HUES48 (cell line): ENCODE data around the gene C19orf53.
"Not testable (repeated sequence)": the region's sequence is repeated elsewhere in the genome, so short reads cannot be mapped to it uniquely, and the experiment has no call there.

Source experiments
- H3K27ac ChIP-seq: one replicate; pipeline ENCODE4 v1.7.0; 2013; ENCODE audit warnings: low read depth, low read length, inconsistent platforms
- H3K27me3 ChIP-seq: 2 replicates; pipeline ENCODE4 v1.6.1; 2013; ENCODE audit warnings: mild to moderate bottlenecking, low read length; ENCODE audit not compliant: control insufficient read depth, insufficient read depth
- H3K36me3 ChIP-seq: 2 replicates; pipeline ENCODE4 v1.6.1; 2013; ENCODE audit warnings: low read length; ENCODE audit not compliant: control insufficient read depth, insufficient read depth
- H3K4me1 ChIP-seq: 2 replicates; pipeline ENCODE4 v1.6.1; 2013; ENCODE audit warnings: mild to moderate bottlenecking, low read length; ENCODE audit not compliant: control insufficient read depth, insufficient read depth
- H3K4me3 ChIP-seq: 2 replicates; pipeline ENCODE4 v1.5.1; 2013; ENCODE audit warnings: mild to moderate bottlenecking, low read depth, low read length
- H3K9ac ChIP-seq: 2 replicates; pipeline ENCODE4 v1.6.1; 2013; ENCODE audit warnings: mild to moderate bottlenecking, low read depth, low read length, moderate library complexity
- H3K9me3 ChIP-seq: 2 replicates; pipeline ENCODE4 v1.6.1; 2013; ENCODE audit warnings: low read length; ENCODE audit not compliant: control insufficient read depth, insufficient read depth

C19orf53 gene

DNA sequence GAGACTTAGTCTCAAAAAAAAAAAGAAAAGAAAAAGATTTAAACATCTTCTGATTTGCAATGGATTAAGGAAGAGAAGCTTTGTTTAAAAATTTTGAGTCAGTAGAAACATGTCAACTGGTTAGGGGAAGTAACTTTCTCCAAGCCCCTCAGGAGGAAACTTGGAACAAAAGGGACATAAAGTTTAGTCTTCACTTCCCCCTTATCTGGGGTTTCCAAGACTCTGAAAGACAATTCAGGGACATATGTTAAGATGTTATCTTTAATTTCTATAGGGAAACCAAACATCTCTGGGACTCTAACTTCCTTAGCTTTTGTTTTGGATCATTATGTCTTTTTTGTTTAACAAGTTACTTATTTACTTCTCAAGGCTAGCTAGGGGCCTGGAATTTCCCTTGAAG is 30.1 kb upstream of the C19orf53 start:
- Histone ChIP-seq H3K36me3 (no peaks in the 10 kb centered on the region), H3K9ac (no peak overlapping the region), H3K27me3 (no peaks in the 10 kb centered on the region), H3K4me3 (no peak overlapping the region), H3K9me3 (no peaks in the 10 kb centered on the region), H3K4me1 (0 out of 2 replicates have a peak, but pooled peaks cover 4% of the 10 kb centered on the region), H3K27ac (no peak overlapping the region)

DNA sequence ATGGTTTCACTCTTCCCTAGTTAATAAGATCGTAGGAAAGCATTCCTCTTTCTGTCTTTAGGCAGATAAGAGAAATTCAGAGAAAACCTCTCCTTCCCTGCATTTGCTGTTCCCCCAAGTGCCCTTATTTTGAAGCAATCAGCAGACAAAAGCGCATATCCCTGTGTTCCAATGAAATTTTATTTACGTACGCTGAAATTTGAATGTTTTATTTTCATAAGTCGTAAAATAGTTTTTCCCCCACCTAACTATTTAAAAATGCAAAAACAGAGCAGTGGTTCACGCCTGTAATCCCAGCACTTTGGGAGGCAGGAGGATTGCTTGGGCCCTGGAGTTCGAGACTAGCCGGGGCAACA is 27.2 kb upstream of the C19orf53 start:
- H3K4me3 ChIP-seq: peak overlapping the region; percentile 38; the same call in 1 of the 2 replicates
- H3K9me3 ChIP-seq: no peaks in the 10 kb centered on the region
- H3K4me1 ChIP-seq: 0 out of 2 replicates have a peak, but pooled peaks cover 4% of the 10 kb centered on the region
- H3K9ac ChIP-seq: no peak overlapping the region
- no peaks in the 10 kb centered on the region for H3K27me3 ChIP-seq
- H3K27ac ChIP-seq: no peak overlapping the region
- peaks cover 5% of the 10 kb centered on the region; the same call in 1 of the 2 replicates for H3K36me3 ChIP-seq

DNA sequence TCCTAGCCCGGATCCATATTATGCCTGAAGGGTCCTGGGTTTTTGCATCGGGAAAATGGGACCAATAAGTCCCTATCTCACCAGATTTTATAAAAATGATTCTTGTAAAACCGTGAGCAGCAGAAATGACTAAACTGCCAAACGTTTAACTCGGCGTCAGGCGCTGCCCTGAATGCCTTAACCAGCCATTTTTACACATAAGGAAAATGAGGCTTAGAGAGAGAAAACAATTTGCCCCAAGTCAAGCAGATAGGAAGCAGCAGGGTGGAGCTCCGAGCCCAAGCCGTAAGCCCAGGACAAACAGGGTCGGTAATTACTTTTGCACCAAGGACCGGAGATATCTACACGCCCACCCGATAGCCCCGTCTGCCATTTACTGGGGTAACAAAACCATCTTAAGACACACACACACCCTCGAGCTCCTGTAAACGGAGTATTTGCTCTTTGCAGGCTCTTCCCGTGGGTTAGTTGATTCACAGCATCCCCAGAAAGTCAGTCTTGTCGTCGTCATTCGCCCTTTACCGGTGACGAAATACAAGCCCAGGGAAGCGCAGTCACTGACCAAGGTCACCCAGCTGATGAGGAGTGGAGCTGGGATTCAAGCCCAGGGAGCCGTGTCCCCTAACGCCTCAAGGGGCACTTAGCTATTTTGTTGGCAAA is 26.0 kb upstream of the C19orf53 start:
- H3K36me3 ChIP-seq: peaks cover 13% of the 10 kb centered on the region; the same call in 1 of the 2 replicates

DNA sequence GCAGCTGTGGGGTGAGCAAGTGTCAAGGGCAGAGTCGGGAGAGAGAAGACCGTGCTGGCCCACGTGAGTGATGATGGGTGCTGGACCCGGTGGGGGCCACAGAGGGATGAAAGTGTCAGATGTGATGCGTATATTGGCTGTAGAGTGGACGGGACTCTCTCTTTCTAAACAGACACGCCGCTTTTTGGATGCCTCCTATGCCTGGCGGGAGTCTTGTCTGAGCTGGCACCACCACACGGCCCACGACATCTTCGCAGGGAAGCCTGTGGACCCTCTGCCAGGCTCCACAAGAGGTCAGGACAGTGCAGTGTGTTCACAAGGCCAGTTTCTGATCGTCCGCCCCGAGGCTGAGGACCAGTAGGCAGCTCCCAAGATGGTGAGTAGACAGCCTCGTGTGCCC is 22.8 kb upstream of the C19orf53 start:
- H3K9ac ChIP-seq: no peak overlapping the region
- no peak overlapping the region for H3K4me3 ChIP-seq
- no peaks in the 10 kb centered on the region for H3K27me3 ChIP-seq

More for the DNA sequence above, 26.0 kb upstream of the C19orf53 start:
- Histone ChIP-seq H3K4me3 (peak overlapping the region; percentile 94), H3K4me1 (0 out of 2 replicates have a peak, but pooled peaks cover 4% of the 10 kb centered on the region), H3K9ac (peak overlapping the region; percentile 76), H3K27me3 (no peaks in the 10 kb centered on the region), H3K27ac (peak overlapping the region; percentile 89), H3K9me3 (no peaks in the 10 kb centered on the region)

DNA sequence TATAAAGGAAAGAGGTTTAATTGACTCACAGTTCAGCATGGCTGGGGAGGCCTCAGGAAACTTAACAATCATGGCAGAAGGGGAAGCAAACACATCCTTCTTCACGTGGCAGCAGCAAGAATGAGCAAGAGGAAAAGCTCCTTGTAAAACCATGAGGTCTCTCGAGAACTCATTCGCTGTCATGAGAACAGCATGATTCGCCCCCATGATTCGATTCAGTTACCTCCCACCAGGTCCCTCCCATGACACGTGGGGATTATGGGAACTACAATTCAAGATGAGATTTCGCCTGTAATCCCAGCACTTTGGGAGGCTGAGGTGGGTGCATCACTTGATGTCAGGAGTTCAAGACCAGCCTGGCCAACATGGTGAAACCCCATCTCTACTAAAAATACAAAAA is 20.6 kb upstream of the C19orf53 start:
- not testable (repeated sequence) for H3K9ac ChIP-seq, H3K4me1 ChIP-seq, H3K27ac ChIP-seq, H3K9me3 ChIP-seq, H3K4me3 ChIP-seq, H3K27me3 ChIP-seq
- H3K36me3 ChIP-seq: peaks cover 54% of the 10 kb centered on the region

More for the DNA sequence above, 22.8 kb upstream of the C19orf53 start:
- Histone ChIP-seq H3K4me1 (no peaks in the 10 kb centered on the region), H3K27ac (no peak overlapping the region), H3K36me3 (peaks cover 33% of the 10 kb centered on the region), H3K9me3 (no peaks in the 10 kb centered on the region)

DNA sequence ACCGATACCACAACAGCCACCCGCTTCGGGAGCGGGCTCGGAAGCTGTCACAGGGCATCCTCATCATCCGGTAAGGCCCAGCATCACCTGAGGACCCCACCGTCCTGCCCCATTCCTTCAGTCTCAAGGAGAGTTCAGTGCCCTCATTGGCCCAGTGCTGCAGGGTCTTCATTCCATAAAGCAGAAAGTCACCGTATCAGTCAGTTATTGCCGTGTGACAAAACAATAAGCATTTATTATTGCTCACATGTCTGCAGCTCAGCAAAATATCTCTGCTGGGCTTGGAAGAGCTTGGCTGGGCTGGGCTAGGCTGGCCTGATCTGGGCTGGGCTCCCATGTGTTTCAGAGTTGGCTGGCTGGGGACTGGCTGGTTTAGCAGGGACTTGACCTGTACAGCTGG is 18.0 kb upstream of the C19orf53 start:
- H3K27me3 ChIP-seq: no peaks in the 10 kb centered on the region
- no peaks in the 10 kb centered on the region for H3K4me1 ChIP-seq
- H3K9me3 ChIP-seq: no peaks in the 10 kb centered on the region
- peaks cover 73% of the 10 kb centered on the region for H3K36me3 ChIP-seq
- H3K27ac ChIP-seq: no peak overlapping the region
- H3K9ac ChIP-seq: no peak overlapping the region
- H3K4me3 ChIP-seq: no peak overlapping the region

DNA sequence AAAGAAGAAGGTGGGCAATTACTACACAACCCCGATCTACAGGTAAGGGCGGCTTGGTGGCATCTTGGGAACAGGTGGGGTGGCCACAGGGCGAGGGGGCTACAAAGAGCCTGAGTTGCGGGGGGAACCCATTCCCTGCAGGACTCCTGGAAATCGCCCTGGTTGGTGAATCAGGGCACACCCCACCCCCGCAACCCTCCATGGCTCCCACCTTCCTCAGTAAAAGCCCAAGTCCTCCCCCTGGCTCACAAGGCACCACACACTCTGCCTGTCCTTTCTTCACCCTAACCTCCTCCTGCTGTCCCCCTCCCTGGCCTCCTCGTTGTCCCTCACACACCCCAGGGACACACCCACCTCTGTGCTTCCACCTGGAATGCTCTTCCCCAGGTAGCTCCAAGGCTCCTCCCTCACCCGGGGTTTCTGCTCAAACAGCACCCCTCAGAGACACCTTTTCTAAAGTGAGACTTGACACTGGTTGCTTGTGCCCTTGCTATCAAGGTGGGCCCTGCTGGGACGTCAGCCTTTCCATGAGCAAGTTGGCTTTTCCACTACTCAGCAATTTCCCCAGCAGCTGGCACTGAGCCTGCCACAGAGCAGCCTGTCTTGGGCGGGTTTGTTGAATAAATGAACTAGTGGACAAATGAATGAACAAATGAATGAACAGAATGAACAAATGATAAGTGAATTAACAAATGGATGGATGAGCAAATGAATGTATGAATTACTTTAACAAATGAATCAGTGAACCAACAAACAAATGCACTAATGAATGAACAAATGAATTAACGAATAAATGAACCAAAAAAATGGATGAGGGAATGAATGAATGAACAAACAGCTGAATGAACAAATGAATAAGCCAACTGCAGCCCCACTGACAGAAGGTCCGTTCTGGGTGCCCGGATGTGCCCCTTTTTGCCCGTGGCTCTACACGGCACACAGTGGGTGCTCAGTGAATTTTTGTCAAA is 16.2 kb upstream of the C19orf53 start:
- Histone ChIP-seq H3K4me3 (no peak overlapping the region), H3K4me1 (no peaks in the 10 kb centered on the region), H3K27me3 (no peaks in the 10 kb centered on the region), H3K9ac (no peak overlapping the region), H3K9me3 (no peaks in the 10 kb centered on the region), H3K27ac (no peak overlapping the region), H3K36me3 (peaks cover 78% of the 10 kb centered on the region)

DNA sequence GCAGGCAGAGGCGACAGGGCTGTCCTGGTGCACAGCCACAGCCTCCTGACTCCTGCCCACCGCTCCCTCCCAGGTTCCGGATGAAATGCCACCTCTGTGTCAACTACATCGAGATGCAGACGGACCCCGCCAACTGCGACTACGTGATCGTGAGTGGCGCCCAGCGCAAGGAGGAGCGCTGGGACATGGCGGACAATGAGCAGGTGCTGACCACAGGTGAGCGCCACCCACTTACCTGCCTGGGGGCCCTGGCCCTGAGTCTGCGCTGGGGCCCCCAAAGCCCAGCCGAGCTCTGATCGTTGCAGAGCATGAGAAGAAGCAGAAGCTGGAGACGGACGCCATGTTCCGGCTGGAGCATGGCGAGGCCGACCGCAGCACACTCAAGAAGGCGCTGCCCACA is 15.5 kb upstream of the C19orf53 start:
- Histone ChIP-seq H3K9ac (no peak overlapping the region), H3K4me3 (no peak overlapping the region), H3K27ac (no peak overlapping the region), H3K27me3 (no peaks in the 10 kb centered on the region), H3K4me1 (no peaks in the 10 kb centered on the region), H3K36me3 (peaks cover 77% of the 10 kb centered on the region), H3K9me3 (no peaks in the 10 kb centered on the region)

DNA sequence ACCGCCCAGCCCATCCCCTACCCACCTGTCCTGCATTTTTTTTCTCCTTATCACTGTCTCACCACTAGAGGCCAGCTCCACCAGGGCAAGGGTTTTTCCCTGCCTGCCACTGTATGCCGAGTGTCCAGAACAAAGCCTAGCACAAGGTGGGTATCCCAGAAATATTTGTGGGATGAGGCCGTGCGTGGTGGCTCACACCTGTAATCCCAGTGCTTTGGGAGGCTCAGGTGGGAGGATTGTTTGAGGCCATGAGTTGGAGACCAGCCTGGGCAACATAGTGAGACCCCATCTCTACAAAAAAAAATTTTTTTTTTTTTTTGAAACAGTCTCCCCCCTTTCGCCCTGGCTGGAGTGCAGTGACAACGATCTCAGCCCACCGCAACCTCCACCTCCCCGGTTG is 12.8 kb upstream of the C19orf53 start:
- Histone ChIP-seq H3K9me3 (no peaks in the 10 kb centered on the region), H3K9ac (no peak overlapping the region), H3K36me3 (peaks cover 59% of the 10 kb centered on the region), H3K4me3 (no peak overlapping the region), H3K4me1 (no peaks in the 10 kb centered on the region; the same call in 1 of the 2 replicates), H3K27ac (no peak overlapping the region), H3K27me3 (no peaks in the 10 kb centered on the region)

DNA sequence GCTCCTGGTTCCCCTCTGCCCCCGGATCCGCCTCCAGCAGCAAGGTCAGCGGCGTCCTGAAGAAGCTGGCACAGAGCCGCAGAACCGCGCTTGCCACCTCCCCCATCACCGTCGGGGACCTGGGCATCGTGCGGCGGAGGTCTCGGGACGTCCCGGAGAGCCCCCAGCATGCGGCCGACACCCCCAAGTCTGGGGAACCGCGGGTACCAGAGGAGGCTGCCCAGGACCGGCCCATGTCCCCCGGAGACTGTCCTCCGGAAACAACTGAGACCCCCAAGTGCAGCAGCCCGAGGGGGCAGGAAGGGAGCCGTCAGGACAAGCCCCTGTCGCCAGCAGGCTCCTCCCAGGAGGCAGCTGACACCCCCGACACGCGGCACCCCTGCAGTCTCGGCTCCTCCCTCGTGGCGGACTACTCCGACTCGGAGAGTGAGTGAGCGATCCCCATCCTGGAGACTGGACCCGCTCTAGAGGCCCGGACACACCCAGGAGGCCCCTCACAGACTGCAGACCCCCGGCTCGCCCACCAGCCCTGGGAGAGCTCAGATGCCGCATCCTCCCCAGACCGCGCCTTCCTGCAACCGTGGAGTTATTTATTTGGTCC is 11.5 kb upstream of the C19orf53 start:
- Histone ChIP-seq H3K9ac (no peak overlapping the region), H3K9me3 (no peaks in the 10 kb centered on the region), H3K4me1 (no peaks in the 10 kb centered on the region; the same call in 1 of the 2 replicates), H3K27me3 (no peaks in the 10 kb centered on the region), H3K36me3 (peaks cover 47% of the 10 kb centered on the region), H3K4me3 (no peak overlapping the region), H3K27ac (no peak overlapping the region)
